ENCODE results near the gene SEMA3D. TPM values are rescaled to one million over a fixed set of nuclear protein-coding genes. Genes with fewer than 3 reads are reported as not detected.

Gene SEMA3D
- total RNA-seq, 1 experiment from 2014 or later = 23.3 TPM

DNA sequence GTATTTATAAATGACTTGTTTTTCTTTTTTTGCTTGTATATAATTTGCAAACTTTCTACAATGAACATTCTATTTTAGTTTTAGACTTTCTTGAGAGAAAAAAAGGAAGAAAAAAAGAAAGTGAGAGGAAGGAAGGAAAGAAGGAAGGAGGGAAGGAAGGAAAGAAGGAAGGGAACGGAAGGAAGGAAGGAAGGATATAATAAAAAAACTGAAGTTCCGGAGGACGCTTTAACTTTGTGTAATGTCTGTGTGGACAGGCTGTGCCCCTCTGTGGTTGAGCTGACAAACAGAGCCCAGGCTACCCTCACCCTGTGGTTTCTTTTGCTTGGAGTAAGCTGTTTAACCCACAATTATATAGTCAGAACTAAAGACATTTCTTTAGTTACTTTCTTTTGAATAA lies 108.7 kb downstream of the SEMA3D start:
- BruUV-seq (replicated peaks) = no TSS peak
- peak overlapping the region; percentile 26 for H3K4me3 ChIP-seq (ENCODE audit: low read depth, low read length, poor library complexity, severe bottlenecking)
- H3K4me1 ChIP-seq (ENCODE audit: insufficient read depth, low read length, poor library complexity, severe bottlenecking) = peaks cover 72% of the 10 kb centered on the region
- TF ChIP-seq, protein P1, sequence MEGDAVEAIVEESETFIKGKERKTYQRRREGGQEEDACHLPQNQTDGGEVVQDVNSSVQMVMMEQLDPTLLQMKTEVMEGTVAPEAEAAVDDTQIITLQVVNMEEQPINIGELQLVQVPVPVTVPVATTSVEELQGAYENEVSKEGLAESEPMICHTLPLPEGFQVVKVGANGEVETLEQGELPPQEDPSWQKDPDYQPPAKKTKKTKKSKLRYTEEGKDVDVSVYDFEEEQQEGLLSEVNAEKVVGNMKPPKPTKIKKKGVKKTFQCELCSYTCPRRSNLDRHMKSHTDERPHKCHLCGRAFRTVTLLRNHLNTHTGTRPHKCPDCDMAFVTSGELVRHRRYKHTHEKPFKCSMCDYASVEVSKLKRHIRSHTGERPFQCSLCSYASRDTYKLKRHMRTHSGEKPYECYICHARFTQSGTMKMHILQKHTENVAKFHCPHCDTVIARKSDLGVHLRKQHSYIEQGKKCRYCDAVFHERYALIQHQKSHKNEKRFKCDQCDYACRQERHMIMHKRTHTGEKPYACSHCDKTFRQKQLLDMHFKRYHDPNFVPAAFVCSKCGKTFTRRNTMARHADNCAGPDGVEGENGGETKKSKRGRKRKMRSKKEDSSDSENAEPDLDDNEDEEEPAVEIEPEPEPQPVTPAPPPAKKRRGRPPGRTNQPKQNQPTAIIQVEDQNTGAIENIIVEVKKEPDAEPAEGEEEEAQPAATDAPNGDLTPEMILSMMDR (conservative IDR thresholded peaks at IDR 0.05; ENCODE audit: low read depth, low read length) = peak; percentile 15; the same call in 1 of the 2 replicates
- no peak for TF ChIP-seq EZH2 (IDR thresholded peaks at IDR 0.05; ENCODE audit: borderline replicate concordance, low read depth, low read length, poor library complexity, severe bottlenecking)
- DNase-seq (ENCODE audit: low spot score) = peak; percentile 88
- H3K27me3 ChIP-seq (replicated peaks; ENCODE audit: insufficient read depth, low read depth, low read length, poor library complexity) = no peaks in the 10 kb centered on the region
- H3K27ac ChIP-seq (ENCODE audit: low read depth, low read length, poor library complexity, severe bottlenecking) = peak overlapping the region; percentile 94
- no peaks in the 10 kb centered on the region for H3K36me3 ChIP-seq (ENCODE audit: insufficient read depth, low read length, poor library complexity, severe bottlenecking)
- ChIA-PET POLR2A (ENCODE audit: low non-redundant PET) (no interaction called here), CTCF (no interaction called here)
- no peaks in the 10 kb centered on the region for H3K9me3 ChIP-seq (ENCODE audit: low read depth, low read length, poor library complexity, severe bottlenecking)
- intact Hi-C loops (cut with micrococcal nuclease; ENCODE audit: unreplicated experiment) = no loop called here

DNA sequence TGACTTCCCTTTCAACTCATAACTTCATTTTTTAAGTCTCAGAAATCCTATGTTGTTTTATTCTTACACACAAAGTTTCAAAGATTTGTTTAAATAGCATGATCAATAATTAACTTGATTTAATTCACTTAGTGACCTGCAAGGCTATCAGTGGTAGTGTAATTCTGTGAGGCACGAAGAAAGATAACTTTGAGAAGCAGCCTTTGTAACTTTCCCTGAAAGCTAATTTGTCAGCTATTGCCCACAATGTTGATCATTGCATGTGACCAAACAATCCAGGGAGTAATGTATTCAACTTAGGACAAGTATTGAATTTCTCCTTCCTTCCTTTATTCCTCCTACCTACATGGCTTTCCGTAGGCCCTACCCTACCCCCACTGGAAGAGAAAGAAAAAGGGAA lies 111.0 kb downstream of the SEMA3D start:
- Histone ChIP-seq H3K36me3 (ENCODE audit: insufficient read depth, low read length, poor library complexity, severe bottlenecking) (no peaks in the 10 kb centered on the region), H3K27me3 (replicated peaks; ENCODE audit: insufficient read depth, low read depth, low read length, poor library complexity) (no peaks in the 10 kb centered on the region), H3K4me3 (ENCODE audit: low read depth, low read length, poor library complexity, severe bottlenecking) (no peak overlapping the region), H3K9me3 (ENCODE audit: low read depth, low read length, poor library complexity, severe bottlenecking) (no peaks in the 10 kb centered on the region), H3K4me1 (ENCODE audit: insufficient read depth, low read length, poor library complexity, severe bottlenecking) (peaks cover 53% of the 10 kb centered on the region), H3K27ac (ENCODE audit: low read depth, low read length, poor library complexity, severe bottlenecking) (peak overlapping the region; percentile 39)
- ChIA-PET CTCF (no interaction called here), POLR2A (ENCODE audit: low non-redundant PET) (no interaction called here)
- intact Hi-C loops (cut with micrococcal nuclease; ENCODE audit: unreplicated experiment) = no loop called here
- DNase-seq (ENCODE audit: low spot score) = no peak
- no peak for TF ChIP-seq EZH2 (IDR thresholded peaks at IDR 0.05; ENCODE audit: borderline replicate concordance, low read depth, low read length, poor library complexity, severe bottlenecking)
- TF ChIP-seq, protein P1 (conservative IDR thresholded peaks at IDR 0.05; ENCODE audit: low read depth, low read length) = no peak
- no TSS peak for BruUV-seq (replicated peaks)

DNA sequence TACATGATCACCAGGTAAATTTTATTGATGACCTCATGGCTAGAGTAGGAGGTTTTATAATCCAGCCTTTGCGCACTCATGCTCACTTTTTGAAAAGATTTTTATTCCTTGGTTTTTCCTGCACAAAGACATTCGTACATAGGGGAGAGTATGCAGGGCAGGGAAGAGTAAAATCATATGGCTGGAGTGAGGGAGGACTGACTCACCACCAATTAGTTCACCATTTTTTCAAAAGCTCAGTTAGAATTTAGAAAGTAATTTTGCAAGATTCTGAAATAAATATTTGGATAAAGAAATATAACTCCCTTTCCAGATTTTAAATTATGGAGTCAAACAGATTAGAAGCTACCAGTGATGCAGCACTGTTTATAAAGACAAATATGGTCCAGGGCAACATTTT lies 111.9 kb downstream of the SEMA3D start:
- ChIA-PET CTCF (no interaction called here), POLR2A (ENCODE audit: low non-redundant PET) (no interaction called here)
- H3K27ac ChIP-seq (ENCODE audit: low read depth, low read length, poor library complexity, severe bottlenecking) = no peak overlapping the region
- H3K36me3 ChIP-seq (ENCODE audit: insufficient read depth, low read length, poor library complexity, severe bottlenecking) = no peaks in the 10 kb centered on the region
- peaks cover 44% of the 10 kb centered on the region for H3K4me1 ChIP-seq (ENCODE audit: insufficient read depth, low read length, poor library complexity, severe bottlenecking)
- no TSS peak for BruUV-seq (replicated peaks)
- no peak for DNase-seq (ENCODE audit: low spot score)
- TF ChIP-seq, protein P1 (conservative IDR thresholded peaks at IDR 0.05; ENCODE audit: low read depth, low read length) = no peak
- no peaks in the 10 kb centered on the region for H3K27me3 ChIP-seq (replicated peaks; ENCODE audit: insufficient read depth, low read depth, low read length, poor library complexity)
- intact Hi-C loops (cut with micrococcal nuclease; ENCODE audit: unreplicated experiment) = no loop called here
- no peak overlapping the region for H3K4me3 ChIP-seq (ENCODE audit: low read depth, low read length, poor library complexity, severe bottlenecking)
- H3K9me3 ChIP-seq (ENCODE audit: low read depth, low read length, poor library complexity, severe bottlenecking) = no peaks in the 10 kb centered on the region

Measured in A673 (cell line).